Hepatocyte (in vitro differentiated cells): Measurements from ENCODE around the gene IL3RA. TPM values are rescaled to one million over a fixed set of nuclear protein-coding genes. Genes with fewer than 3 reads are reported as not detected.

ENCODE experiments used
- DNase-seq: peaks from one replicate; pipeline ENCODE4 v3.0.0-alpha.2; 2016; ENCODE audit warnings: low spot score
- H2AFZ ChIP-seq: fragments of 200-600 bp; sonication (generic); 2 replicates; pipeline ENCODE4 v1.6.0; 2016; ENCODE audit warnings: antibody characterized with exemption, mild to moderate bottlenecking
- H3K27ac ChIP-seq: fragments of 200-600 bp; sonication (generic); 2 replicates; pipeline ENCODE4 v1.5.1; 2016; ENCODE audit warnings: mild to moderate bottlenecking
- H3K27me3 ChIP-seq: fragments of 200-600 bp; sonication (generic); 2 replicates; pipeline ENCODE4 v1.6.1; 2016
- H3K36me3 ChIP-seq: fragments of 200-600 bp; sonication (generic); replicated peaks from 2 replicates; pipeline ENCODE4 v1.5.1; 2016; ENCODE audit warnings: low read depth; ENCODE audit not compliant: insufficient read depth
- H3K4me1 ChIP-seq: fragments of 200-600 bp; sonication (generic); 2 replicates; pipeline ENCODE4 v1.5.1; 2016; ENCODE audit warnings: mild to moderate bottlenecking, moderate library complexity; ENCODE audit not compliant: insufficient read depth
- H3K4me2 ChIP-seq: fragments of 200-600 bp; sonication (generic); 2 replicates; pipeline ENCODE4 v1.6.0; 2016
- H3K4me3 ChIP-seq: fragments of 200-600 bp; sonication (generic); 2 replicates; pipeline ENCODE4 v1.5.1; 2016; ENCODE audit warnings: mild to moderate bottlenecking
- H3K79me2 ChIP-seq: fragments of 200-600 bp; sonication (generic); 2 replicates; pipeline ENCODE4 v1.6.0; 2017; ENCODE audit warnings: mild to moderate bottlenecking
- H3K9me2 ChIP-seq: fragments of 200-600 bp; sonication (generic); replicated peaks from 2 replicates; pipeline ENCODE4 v1.6.0; 2017; ENCODE audit warnings: mild to moderate bottlenecking; ENCODE audit not compliant: insufficient read depth
- H3K9me3 ChIP-seq: fragments of 200-600 bp; sonication (generic); 2 replicates; pipeline ENCODE4 v1.5.1; 2016; ENCODE audit warnings: low read depth, mild to moderate bottlenecking
- H4K20me1 ChIP-seq: fragments of 200-600 bp; sonication (generic); 2 replicates; pipeline ENCODE4 v1.6.0; 2016; ENCODE audit warnings: mild to moderate bottlenecking; ENCODE audit not compliant: insufficient read depth, poor library complexity, severe bottlenecking
- EZH2 ChIP-seq: fragments of 200-600 bp; sonication (generic); IDR thresholded peaks from 2 replicates; pipeline ENCODE4 v1.6.1; 2016; ENCODE audit warnings: antibody characterized with exemption, mild to moderate bottlenecking, borderline replicate concordance
- EZH2phosphoT487 ChIP-seq: fragments of 200-600 bp; sonication (generic); IDR thresholded peaks from one replicate; pipeline ENCODE4 v1.6.1; 2018; ENCODE audit warnings: antibody characterized with exemption, mild to moderate bottlenecking, low read depth, moderate library complexity; ENCODE audit not compliant: unreplicated experiment, severe bottlenecking
- WGBS: methylation state at CpG from one replicate; pipeline ENCODE4 v1.1.6; 2016; ENCODE audit warnings: low lambda C conversion rate; ENCODE audit errors: missing lambda C conversion rate; 5-methylcytosine and 5-hydroxymethylcytosine counted together
- polyA plus RNA-seq: library from polyadenylated mRNA; unstranded; fragments of >200 nt; fragmentation: Nextera tagmentation; extraction: Ambion mirVana; gene quantifications from 2 replicates; pipeline ENCODE4 v1.2.1, GENCODE V29; 2016
- total RNA-seq: library from RNA; depleted of rRNA; stranded (reverse); fragments of >200 nt; gene quantifications from 2 replicates; pipeline ENCODE4 v1.2.3, GENCODE V29; 2014
- TF ChIP-seq, protein P1 (sequence below): fragments of 200-600 bp; sonication (generic); IDR thresholded peaks from 2 replicates; pipeline ENCODE4 v1.5.1; 2016; ENCODE audit warnings: antibody characterized with exemption, mild to moderate bottlenecking; ENCODE audit not compliant: poor library complexity

The IL3RA gene
- total and polyA plus RNA-seq, 2 experiments from 2014 or later: 0.30 to 0.42 TPM

DNA sequence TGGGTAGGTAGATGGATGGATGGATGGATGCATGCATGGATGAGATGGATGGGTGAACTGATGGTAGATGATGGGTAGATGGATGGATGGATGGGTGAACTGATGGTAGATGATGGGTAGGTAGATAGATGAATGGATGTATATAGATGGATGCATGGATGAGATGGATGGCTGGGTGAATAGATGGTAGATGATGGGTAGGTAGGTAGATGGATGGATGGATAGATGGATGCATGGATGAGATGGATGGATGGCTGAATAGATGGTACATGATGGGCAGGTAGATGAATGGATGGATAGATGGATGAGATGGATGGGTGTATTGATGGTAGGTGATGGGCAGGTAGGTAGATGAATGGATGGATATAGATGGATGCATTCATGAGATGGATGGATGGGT, 70.5 kb downstream of the IL3RA start:
- no peak overlapping the region for H3K27ac ChIP-seq
- H4K20me1 ChIP-seq: no peaks in the 10 kb centered on the region
- no peaks in the 10 kb centered on the region for H3K4me1 ChIP-seq
- no peak overlapping the region for H3K4me3 ChIP-seq
- no peaks in the 10 kb centered on the region for H3K27me3 ChIP-seq
- no peak for DNase-seq
- no peaks in the 10 kb centered on the region for H3K9me3 ChIP-seq
- H2AFZ ChIP-seq: no peak overlapping the region
- no peak for TF ChIP-seq EZH2phosphoT487
- no peak for TF ChIP-seq EZH2
- TF ChIP-seq, protein P1, sequence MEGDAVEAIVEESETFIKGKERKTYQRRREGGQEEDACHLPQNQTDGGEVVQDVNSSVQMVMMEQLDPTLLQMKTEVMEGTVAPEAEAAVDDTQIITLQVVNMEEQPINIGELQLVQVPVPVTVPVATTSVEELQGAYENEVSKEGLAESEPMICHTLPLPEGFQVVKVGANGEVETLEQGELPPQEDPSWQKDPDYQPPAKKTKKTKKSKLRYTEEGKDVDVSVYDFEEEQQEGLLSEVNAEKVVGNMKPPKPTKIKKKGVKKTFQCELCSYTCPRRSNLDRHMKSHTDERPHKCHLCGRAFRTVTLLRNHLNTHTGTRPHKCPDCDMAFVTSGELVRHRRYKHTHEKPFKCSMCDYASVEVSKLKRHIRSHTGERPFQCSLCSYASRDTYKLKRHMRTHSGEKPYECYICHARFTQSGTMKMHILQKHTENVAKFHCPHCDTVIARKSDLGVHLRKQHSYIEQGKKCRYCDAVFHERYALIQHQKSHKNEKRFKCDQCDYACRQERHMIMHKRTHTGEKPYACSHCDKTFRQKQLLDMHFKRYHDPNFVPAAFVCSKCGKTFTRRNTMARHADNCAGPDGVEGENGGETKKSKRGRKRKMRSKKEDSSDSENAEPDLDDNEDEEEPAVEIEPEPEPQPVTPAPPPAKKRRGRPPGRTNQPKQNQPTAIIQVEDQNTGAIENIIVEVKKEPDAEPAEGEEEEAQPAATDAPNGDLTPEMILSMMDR: no peak
- H3K9me2 ChIP-seq: no peaks in the 10 kb centered on the region
- H3K4me2 ChIP-seq: no peak overlapping the region
- H3K36me3 ChIP-seq: no peaks in the 10 kb centered on the region
- H3K79me2 ChIP-seq: no peaks in the 10 kb centered on the region

DNA sequence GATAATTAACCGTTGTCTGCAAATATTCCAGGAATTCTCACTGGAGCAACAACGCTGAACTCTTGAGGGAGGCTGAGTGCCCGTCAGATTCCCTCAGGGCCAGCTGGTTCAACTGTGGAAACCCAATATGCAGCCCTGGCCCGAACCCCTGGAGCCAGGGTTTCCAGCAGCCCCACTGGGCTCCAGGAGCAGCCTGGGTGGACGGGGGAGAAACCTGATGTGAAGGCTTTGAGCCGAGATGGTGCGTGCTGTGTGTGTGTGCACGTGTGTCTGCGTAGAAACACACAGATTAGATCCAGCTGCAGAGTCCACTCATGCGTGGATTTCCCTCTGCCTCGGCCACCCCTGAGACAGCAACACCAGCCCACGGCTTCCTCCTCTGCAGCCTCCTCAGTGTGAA, 74.7 kb downstream of the IL3RA start:
- Histone ChIP-seq H3K36me3 (no peaks in the 10 kb centered on the region), H3K4me2 (no peak overlapping the region), H3K9me3 (no peaks in the 10 kb centered on the region), H3K79me2 (no peaks in the 10 kb centered on the region), H3K4me1 (no peaks in the 10 kb centered on the region), H4K20me1 (no peaks in the 10 kb centered on the region), H3K27ac (no peak overlapping the region), H2AFZ (no peak overlapping the region), H3K27me3 (no peaks in the 10 kb centered on the region), H3K4me3 (no peak overlapping the region), H3K9me2 (no peaks in the 10 kb centered on the region)
- no peak for TF ChIP-seq EZH2
- TF ChIP-seq EZH2phosphoT487: no peak
- TF ChIP-seq, protein P1: no peak
- 81% methylated on average over 12 of the region's 12 CpGs for WGBS
- no peak for DNase-seq

DNA sequence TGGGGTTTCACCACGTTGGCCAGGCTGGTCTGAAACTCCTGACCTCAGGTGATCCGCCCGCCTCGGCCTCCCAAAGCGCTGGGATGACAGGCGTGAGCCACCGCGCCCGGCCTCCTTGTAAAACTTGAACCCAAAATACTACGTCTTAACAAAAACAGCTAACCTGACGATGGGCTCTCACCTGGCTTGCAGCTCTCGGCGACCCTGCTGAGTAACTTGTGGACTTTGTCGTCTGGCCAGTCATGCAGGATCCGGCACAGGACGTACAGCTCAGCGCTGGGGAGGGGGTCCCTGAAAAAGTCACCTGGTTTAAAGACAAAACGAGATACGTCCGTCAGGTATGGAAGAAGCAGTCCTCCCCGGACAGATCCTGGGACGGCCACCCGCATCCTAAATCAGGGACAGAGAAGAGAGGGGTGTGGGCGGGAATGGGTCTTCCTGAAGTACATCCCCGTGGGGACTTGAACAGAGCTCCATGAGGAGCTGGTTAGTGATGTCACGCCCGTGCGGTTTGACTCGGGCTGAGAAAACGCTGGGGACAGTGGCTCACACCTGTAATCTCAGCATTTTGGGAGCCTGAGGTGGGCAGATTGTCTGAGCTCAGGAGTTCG, 76.1 kb downstream of the IL3RA start:
- Histone ChIP-seq H3K4me3 (no peak overlapping the region), H3K9me2 (no peaks in the 10 kb centered on the region), H3K27ac (no peak overlapping the region), H3K36me3 (no peaks in the 10 kb centered on the region), H3K9me3 (no peaks in the 10 kb centered on the region), H3K27me3 (no peaks in the 10 kb centered on the region), H3K4me1 (no peaks in the 10 kb centered on the region), H3K79me2 (no peaks in the 10 kb centered on the region), H2AFZ (no peak overlapping the region), H3K4me2 (no peak overlapping the region), H4K20me1 (no peaks in the 10 kb centered on the region)
- DNase-seq: no peak
- WGBS: 93% methylated on average over 30 of the region's 31 CpGs
- TF ChIP-seq, protein P1: no peak
- TF ChIP-seq EZH2phosphoT487 (no peak), EZH2 (no peak)

- no peak overlapping the region for H3K27ac ChIP-seq
- no peaks in the 10 kb centered on the region for H3K4me1 ChIP-seq
- no peaks in the 10 kb centered on the region for H3K27me3 ChIP-seq
- H2AFZ ChIP-seq: no peak overlapping the region
- no peaks in the 10 kb centered on the region for H3K9me3 ChIP-seq
- no peaks in the 10 kb centered on the region for H3K9me2 ChIP-seq
- H4K20me1 ChIP-seq: no peaks in the 10 kb centered on the region
- TF ChIP-seq EZH2 (no peak), EZH2phosphoT487 (no peak)
- TF ChIP-seq, protein P1: no peak
- H3K36me3 ChIP-seq: no peaks in the 10 kb centered on the region
- H3K4me2 ChIP-seq: no peak overlapping the region
- no peak for DNase-seq
- H3K79me2 ChIP-seq: no peaks in the 10 kb centered on the region
- 81% methylated on average over 14 of the region's 15 CpGs for WGBS
- H3K4me3 ChIP-seq: no peak overlapping the region
Observed at GRCh38 chrX:1416327-1416784, 79.8 kb downstream of the IL3RA start.
